DMS 273 treated with DMSO at 0.1 percent for 48 hours (cell line): ENCODE data around the gene ZNF672.

Experiments
- DNase-seq: peaks from one replicate; lab custom pipeline; 2025; lab: John Stamatoyannopoulos, UW

The ZNF672 gene

DNA sequence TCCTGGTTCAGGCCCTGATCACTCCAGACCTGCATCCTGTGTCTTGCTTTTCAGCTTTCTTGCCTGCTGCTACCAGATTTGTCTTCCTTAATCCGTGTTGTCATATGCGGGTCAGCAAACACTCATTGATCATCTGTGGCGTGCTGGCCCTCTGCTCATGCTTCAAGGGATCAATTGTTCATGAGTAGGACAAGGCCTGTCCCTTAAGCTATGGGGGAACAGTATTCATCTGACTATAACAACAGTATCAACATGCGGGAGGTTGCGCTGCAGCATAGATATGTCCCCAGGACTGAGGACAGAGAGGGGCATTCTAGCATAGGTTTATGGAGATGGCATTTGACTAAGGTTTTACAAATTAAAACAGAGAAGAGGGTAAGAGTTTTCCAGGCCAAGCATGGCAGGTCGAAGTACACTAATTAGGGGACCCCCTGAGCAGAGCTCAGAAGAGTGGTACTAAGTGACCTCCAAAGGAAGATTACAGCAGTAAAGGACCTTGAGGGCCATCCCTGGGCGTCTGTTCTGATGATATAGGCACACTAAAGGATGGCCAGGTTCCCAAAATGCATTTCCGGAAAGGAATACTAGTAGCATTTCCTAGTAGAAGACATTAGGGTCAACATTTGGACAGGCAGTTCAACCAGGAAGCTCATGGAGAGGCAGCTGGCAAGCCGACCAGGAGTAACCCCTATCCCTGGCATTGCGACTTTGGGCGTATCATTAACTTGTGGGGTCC lies 811 bp upstream of the ZNF672 start:
- DNase-seq = no peak

DNA sequence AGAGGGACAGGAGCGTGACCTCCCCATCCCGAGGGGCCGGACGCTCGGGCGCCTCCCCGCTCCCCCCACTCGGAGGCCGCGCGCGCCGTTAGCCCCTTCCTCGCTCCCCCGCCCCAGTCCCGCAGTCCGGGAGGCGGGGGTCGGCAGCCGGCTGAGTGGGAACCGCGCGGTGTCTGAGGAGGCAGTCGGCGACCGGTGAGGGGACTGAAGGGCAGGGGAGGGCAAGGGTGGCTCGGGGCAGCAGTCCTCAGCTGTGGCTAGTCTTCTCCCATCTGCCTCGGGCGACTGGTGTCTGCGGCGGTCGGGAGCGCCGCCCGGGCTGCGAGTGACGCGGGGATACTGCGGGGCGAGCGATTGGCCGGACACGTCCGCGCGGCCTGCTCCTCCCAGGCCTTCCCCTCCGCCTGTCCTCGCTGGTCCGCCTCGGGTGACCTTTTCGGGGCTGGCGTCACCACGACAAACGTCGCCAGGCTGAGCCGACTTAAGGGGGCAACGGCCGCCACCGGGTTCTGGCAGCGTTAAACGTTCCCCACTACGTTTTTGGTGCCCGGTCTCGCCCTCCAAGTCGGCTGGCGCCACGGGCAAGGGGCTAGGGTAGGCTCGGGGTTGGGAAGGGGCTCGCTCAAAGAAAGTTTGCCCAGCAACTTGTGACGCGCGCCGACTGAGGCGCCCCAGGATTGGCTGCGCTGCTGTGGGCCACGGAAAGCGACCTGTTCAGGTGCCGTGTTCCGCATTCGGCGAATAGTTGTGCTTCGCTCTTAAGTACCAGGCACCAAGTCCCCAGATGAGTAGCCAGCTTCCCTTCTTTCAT lies 538 bp downstream of the ZNF672 start:
- DNase-seq = peak; percentile 79

DNA sequence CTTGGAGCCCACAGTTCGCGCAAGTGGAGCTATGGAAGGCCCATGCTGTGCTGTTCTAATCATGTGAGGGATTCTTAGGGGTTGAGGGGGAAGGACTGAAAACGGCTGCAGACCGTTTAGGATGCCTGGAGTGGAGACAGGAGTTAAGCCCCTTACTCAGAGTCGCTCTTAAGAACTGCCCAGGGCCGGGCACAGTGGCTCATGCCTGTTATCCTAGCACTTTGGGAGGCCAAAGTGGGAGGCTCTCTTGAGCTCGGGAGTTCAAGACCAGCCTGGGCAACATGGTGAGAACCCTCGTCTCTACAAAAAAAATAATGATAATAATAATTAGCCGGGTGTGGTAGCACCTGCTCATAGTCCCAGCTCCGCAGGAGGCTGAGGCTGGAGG lies 1.1 kb downstream of the ZNF672 start:
- no peak for DNase-seq

DNA sequence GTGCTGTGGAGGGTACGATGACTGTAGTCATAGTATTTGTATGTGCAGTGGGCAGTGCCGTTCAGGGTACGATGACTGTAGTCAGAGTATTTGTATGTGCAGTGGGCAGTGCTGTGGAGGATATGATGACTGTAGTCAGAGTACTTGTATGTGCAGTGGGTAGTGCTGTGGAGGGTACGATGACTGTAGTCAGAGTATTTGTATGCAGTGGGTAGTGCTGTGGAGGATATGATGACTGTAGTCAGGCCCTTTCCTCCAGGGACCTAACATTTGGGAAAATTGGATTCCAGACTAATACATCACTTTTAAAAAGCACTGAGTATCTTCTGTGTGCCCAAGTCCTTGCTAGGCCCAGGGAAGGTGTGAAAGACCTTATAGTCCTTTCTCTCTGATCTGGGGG lies 2.9 kb downstream of the ZNF672 start:
- DNase-seq = no peak

DNA sequence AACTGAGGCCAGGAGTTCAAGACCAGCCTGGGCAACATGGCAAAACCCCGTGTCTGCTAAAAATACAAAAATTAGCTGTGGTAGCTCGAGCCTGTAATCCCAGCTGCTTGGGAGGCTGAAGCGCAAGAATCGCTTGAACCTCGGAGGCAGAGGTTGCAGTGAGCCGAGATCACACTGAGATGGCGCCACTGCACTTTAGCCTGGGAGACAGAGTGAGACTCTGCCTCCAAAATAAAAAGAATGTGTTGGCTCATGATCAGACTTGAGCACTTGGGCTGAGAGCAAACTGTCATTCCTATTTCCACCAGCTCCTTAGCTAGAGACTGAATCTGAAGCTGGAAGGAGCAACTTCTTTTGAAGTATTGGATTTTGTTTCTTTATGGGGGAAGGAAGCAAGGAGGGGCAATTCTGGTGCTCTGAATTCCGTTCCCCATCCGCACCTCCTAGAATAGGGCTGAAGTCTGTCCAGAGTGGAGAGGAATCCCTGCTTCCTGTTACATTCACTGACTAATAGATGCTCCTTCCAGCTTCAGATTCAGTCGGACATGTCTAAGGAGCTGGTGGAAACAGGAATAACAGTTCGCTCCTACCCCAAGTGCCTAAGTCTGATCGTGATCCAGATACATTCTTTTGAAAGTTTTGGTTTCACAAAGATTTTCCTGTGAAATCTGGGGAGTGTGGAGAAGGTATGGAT lies 3.8 kb downstream of the ZNF672 start:
- no peak for DNase-seq

DNA sequence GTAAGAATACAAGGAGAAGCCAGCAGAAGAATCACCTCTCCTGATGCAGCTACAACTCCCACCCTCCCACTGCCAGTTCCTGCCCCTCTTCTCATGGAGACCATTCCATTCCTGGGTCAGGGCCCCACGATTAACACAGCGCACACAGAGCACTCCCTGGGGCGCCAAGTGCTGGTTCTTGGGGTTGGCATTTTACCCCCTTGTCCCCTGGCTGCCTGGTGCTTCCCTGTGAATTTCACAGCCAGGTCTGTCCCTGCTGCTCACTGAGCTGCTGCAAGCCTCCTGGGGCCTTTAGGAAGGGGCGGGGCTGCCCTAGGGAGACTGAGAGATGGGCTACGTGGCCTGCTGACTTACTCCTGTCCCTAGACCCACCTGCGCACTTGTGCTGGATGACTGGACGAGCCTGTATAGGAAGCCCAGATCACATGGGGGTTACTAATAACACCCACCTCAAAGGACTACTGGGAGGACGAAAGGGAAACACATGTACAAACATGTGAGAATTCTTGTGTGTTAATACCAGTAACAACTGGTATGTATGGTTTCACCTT lies 4.8 kb downstream of the ZNF672 start:
- no peak for DNase-seq

- DNase-seq = no peak
Observed at GRCh38 chr1:248843687-248844086, 5.7 kb downstream of the ZNF672 start.

DNA sequence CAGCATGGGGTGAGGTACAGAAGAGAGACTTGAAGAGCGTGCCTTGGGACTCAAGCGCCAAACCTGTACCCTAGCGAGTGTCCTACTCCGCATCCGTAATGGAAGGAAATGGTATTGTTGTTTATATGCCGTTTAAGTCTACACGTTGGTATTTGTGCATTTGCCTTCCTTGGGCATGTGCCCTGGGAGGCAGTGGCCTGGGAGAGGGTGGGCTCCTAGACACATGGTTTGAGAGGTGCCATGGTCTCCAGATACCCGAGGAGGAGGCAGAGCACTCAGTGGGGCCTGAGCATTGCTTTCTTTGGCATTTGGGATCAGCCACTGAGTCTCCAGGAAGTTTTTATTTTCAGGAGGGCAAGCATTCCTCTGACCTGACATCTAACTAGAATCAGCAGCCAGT lies 6.5 kb downstream of the ZNF672 start:
- DNase-seq = no peak

DNA sequence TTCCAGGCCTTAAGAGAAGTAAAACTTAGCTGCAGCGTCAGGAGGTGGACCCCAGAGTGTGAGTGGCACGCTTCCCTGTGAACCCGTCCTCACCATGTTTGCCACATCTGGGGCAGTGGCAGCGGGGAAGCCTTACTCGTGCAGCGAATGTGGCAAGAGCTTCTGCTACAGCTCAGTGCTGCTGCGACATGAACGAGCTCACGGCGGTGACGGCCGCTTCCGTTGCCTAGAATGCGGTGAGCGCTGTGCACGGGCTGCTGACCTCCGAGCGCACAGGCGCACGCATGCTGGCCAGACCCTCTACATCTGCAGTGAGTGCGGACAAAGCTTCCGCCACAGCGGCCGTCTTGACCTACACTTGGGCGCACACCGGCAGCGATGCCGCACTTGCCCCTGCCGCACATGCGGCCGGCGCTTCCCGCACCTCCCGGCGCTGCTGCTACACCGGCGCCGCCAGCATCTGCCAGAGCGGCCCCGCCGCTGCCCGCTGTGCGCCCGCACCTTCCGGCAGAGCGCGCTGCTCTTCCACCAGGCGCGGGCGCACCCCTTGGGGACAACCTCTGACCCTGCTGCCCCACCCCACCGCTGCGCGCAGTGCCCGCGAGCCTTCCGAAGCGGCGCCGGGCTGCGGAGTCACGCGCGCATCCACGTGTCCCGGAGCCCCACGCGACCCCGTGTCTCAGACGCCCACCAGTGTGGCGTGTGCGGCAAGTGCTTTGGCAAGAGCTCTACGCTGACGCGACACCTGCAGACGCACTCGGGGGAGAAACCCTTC lies 9.3 kb downstream of the ZNF672 start:
- DNase-seq = no peak

GRCh38 chr1:248847956-248848561 lies 10.0 kb downstream of the ZNF672 start:
- no peak for DNase-seq

- DNase-seq = no peak
Observed at GRCh38 chr1:248848602-248849001, 10.6 kb downstream of the ZNF672 start.

- no peak for DNase-seq
Observed at GRCh38 chr1:248849152-248849551, 11.1 kb downstream of the ZNF672 start.

DNA sequence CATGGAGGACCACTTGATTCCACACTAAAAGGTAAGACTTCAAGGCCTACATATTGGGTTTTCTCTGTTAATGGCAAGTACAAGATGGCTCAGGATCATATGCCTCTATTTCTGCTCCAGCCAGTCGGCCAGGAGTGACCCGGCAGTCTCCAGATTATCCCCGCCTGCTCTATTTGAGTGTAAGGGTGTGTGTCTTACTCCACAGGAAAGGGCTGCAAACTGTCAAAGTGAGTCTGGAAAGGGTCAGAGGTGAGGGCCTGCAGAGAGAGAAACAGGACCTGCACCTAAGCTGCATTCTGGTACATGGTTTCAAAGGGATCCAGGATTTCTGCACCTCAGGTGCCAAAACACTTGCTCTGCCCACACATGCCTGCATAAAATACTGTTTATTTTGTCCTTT lies 11.6 kb downstream of the ZNF672 start:
- no peak for DNase-seq

DNA sequence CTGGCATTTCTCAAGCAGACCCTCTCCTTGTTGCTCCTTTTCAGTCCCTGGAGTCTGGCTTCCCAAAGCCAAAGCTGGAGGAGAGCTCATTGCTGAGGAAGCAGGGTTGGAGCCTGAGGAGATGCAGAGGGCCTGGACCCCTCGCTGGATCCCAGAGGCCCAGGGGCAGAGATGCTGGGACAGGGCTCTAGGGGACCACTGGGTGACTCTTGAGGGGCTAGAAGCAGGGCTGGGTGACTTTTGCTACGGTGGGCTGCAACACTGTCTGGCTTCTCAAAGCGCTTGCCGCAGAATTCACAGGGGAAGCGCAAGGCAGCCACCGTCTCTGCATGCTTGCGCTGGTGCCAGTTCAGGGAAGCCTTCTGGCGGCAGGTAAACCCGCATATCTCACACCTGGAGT lies 12.1 kb downstream of the ZNF672 start:
- DNase-seq = no peak

GRCh38 chr1:248850536-248851251 lies 12.7 kb downstream of the ZNF672 start:
- no peak for DNase-seq

- DNase-seq = no peak
Observed at GRCh38 chr1:248851390-248851789, 13.4 kb downstream of the ZNF672 start.

DNA sequence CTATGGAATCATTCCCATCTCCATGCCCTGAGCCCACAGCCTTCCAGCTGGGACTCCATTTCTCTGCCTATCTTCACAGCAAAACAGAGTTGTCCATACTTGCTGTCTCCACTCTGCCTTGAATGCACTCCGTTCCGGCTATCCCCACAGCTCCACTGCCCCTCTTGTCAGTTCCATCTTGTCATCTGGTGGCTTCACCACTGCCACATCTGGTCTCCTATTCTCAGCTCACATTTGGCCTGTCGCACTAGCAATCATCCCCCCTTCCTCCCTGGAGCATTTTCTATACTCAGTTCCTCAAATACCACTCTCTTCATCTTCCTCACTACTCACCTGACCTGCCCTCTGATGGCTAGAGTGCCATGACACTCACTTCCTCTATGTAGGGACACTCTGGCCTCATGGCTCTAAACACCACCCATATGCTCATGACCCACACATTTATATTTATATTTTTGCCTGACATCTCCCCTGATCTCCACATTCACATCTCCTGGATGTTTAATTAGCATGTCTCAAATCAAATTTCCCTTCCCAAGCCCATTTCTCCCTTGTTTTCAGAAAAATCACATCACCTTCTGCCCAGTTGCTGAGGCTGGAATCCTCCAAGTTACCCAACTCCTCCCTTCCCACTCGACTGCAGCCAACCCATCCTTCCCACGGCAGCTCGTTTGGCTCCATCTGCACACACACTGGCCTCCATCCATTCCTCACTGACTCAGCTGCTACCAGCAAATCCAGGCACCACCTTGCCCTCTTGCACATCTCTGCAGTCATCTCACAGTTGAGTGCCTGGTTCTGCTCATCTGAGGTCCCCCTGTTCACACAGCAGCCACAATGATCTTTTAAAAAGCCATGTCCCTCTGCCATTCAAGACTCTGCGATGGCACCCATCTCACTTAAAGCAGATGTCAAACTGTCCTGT lies 14.7 kb downstream of the ZNF672 start:
- no peak for DNase-seq

DNA sequence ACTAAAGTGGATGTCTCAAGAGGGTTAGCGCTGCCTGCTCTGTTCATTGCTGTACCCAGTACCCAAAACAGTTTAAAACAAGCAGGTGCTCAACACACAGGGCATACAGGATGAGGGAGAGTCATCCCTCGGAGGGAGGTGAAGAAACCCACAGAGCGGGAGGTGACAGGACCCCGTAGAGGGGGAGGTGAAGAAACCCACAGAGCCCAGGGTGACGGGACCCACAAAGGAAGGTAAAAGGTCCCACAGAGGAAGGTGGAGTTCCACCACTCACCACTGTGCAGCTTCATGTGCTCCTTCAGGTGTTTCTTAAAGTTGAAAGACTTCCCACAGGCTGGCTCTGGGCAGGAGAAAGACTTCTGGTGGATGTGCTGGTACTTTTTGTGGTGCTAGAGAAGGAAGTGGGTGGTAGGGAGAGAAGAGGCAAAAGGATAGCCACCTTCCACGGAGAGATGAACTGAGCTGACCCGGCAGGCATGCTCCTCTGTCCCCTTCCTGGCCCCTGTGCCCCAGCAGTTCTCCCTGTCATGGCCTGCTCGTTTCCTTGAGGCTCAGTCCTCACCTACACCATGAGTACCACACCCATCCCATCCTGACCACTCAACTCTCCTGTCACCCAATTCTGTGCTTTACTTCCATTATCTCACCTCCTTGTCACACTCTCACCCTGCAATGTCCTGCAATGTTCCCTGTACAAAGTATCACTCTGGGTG lies 15.8 kb downstream of the ZNF672 start:
- no peak for DNase-seq

DNA sequence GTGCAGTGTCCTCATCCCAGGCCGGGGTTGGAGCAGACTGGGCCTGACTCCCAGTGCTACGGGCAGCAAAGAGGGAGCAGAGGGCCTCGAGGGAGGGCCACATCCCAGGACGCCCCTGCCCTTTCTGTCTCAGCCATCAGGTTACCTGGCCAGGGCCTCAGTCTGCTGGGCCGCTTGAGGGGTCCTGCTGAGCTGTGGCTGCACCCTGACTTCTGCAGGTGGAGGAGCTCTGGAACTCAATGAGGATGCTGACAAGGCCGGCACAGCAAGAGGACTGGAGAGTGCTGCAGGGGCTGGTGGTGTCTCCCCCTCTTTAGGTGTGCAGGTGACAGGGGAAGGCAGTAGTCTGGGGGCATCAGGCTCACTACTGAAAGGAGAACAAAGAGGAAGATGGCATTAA lies 17.6 kb downstream of the ZNF672 start:
- DNase-seq = no peak
